HG03135 (cell line): ENCODE data around the gene MAPK8.

Source experiments
- ATAC-seq: cut with Tn5 transposase; IDR thresholded peaks from one replicate; pipeline ENCODE4 v1.9.1; 2021; ENCODE audit warnings: mild to moderate bottlenecking, moderate library complexity; ENCODE audit not compliant: unreplicated experiment

MAPK8 gene

GRCh38 chr10:48459270-48460150, 153.0 kb downstream of the MAPK8 start:
- ATAC-seq: no peak

GRCh38 chr10:48460182-48460581, 153.7 kb downstream of the MAPK8 start:
- ATAC-seq: no peak

DNA sequence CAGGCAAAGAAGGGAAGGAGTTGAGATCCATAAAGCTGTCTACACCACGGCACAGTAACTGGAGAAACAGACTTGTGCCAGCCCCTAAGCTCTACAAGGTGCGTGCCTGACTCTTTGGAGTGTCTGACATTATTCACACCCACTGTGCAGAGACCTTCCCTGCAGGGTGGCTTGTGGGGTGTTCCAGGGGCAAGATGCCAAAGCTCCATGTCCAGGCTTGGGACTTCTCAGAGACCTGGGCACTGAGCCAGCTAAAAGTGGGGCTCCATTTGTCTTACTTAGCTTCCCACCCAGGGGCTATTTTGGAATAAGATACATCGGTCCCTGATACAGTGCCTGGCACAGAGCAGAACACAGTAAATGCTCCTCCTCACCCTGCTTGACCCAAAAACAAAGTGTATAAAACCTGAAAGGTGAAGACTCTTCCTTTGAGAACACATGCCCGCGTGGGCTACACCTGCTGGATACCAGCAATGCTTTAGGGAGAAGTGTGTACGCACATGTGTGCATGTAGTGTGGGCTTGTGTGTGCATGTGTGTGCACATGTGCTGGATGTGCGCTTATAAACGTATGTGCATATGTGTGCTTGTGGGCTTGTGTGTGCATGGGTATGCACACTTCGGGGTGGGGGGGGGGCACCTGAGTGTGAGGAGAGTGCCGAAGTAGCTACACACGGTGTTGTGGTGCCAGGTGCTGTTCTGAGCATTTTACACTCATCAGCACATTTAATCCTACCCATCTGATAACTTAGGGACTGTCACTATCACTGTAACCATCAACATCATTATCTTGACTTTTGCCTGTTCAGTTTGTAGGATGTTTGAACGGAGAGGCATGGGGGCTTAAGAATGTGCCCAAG, 155.4 kb downstream of the MAPK8 start:
- no peak for ATAC-seq

DNA sequence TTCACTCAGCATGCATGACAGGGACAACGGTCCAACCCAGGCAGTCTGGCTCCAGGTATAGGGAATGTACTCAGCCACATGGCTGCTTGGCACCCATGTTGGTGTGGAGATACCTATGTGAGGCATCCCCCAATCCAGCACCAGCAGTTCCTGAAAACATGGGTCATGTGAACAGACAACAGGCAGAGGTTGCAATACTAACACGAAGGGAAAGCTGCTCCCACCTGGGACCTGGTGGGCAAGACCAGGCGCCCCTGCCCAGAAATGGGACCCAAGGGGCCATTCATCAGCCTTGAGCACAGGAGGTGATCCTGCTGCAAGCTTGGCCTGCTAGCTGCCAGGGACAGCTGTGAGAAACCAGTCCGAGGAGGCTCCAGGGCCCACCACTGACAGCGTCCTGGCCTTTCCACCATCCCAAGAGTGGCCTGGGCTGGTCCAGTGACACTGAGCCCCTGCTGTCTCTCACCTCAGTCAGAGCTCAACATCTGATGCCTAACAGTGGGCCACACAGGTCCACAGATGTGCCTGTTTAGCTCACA, 156.1 kb downstream of the MAPK8 start:
- ATAC-seq: no peak

GRCh38 chr10:48463318-48464003, 157.0 kb downstream of the MAPK8 start:
- ATAC-seq: no peak

DNA sequence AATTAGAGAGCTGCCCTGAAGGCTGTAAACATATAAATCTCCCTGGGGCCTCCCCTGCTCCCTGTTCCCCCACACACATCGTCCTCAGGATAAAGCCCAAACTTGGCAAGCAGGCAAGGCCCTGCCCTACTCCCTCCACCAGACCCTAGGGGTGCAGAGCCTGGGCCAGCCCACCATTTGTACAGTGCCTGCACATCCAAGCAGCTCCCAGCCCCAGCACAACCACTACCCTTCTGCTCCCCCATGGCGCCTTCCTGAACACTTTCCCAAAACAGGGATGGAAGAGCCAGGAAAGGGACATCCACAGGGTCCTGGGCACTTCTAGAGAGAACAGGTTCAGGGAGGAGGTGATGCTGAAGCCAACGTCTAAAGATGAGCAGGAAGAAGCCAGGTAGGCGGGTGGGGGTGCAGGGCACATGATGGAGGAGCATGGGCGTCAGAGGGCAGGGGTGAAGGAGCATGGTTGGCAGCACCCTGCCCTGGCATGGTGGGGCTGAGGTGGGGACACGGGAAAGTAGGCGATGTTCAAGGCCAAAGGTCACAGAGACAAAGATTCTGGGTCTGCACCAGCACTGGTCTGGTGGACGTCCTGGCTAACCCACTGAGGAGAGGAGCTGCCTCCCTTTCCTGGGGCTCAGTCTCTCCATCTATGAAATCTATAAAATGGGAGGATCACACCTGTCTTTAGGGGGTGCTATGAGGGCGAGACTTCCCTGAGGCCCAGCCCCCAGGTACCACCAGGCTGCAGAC, 157.8 kb downstream of the MAPK8 start:
- ATAC-seq: no peak

- ATAC-seq: no peak
Observed at GRCh38 chr10:48464871-48465736, 158.6 kb downstream of the MAPK8 start.

DNA sequence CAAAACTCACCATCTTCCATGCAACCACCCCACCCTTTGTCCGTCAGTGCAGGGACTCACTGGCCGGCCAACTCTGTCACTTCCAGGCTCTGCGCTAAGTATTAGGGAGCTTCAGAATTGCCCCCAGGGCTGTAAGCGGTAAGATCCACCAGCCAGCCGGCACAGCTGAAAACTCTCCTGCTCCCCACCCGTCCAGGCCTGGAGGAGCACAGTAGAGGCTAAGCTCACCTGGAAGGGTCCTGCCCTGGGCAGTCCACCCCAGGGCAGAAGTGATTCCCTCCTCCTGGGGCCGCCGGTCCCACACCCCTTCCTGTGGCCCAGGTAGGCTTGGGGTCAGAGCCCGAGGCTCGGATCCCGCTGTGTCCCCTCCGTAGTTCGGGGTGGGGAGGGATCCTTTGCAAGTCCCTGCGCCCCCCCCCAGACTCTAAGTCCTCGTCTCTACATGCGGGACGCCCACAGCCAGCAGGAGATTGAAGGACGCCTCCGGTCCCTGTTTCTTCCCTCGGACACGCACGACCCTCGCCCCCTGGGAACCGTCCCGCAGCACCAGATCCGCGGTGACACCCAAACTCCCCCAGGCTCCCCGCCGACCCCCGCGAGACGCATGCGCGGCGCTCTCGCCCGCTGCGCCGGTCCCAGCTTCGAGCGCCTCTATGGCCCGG, 159.5 kb downstream of the MAPK8 start:
- ATAC-seq: no peak

DNA sequence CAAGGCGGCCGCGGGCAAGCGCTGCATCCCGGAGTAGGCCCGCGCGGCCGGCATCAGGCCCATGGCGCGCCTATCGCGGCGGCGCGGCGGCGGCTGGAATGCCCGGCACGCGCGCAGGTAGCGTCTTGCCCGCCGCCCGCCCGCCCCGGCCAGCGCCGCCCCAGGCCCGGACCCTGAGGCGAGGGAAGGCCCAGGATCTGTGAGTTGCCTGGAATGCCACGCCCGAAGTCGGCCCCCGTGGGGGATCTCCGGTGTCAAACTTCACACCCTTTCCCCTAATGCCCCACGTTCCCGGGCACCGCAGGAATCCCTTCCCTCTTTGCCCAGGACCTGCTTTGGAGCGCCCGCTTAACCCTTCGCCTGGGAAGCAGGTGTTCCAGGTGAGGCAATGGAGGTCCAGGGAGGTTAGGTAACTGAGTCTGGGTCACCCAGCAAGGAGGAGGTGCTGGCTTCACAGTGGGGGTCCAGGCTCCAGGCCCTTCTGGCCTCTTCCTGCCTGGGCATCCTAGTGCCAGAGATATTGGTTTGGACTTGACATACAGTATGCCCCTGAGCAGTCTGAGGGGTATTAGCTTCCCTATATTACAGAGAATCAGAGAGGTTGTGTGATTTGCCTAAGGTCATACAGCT, 160.2 kb downstream of the MAPK8 start:
- ATAC-seq: no peak

DNA sequence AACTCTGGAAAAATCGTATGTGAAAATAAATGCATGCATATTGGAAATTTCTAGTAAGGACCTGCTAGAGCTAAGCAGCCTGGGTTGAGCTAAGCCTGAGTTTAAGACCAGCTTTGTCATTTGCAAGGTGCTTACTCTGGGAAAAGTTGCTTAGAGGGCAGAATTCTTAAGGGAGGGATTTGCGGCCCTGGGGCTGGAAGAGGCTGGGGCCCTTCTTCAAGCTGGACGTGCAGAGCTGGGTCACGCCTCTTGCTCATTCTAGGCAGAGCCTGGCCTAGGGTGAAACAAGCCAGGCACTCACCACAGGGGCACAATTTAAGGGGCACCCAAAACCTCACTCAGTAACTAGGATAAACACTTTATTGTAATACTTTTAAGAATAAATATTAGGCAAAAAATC, 161.2 kb downstream of the MAPK8 start:
- ATAC-seq: no peak

DNA sequence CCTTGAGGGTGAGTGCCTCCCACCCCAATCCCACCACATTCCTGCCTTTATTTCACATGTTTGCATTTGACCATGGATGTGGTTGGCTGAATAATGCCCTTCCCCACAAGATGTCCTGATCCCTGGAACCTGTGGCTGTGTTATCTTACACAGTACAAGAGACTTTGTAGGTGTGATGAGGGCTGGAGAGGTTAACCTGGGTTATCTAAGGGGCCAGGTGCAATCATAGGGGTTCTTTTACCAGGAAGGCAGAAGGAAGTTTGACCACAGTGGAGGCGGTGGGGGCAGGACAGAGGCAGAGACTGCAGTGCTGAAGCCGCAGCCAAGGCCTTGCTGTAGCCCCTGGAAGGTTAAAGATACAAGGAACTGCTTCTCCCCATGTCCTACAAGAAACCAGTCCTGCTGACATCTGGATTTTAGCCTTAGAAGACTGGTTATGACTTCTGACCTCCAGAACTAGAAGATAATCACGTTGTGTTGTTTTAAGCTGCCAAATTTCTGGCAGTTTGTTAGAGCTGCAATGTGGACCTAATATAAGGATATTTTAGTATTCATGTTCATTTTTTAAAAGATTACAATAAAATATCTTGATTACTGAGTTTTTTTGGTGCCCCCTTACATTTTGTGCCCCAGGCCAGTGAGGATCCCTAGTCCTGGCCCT, 161.8 kb downstream of the MAPK8 start:
- no peak for ATAC-seq

- ATAC-seq: no peak
Observed at GRCh38 chr10:48468866-48469511, 162.5 kb downstream of the MAPK8 start.

DNA sequence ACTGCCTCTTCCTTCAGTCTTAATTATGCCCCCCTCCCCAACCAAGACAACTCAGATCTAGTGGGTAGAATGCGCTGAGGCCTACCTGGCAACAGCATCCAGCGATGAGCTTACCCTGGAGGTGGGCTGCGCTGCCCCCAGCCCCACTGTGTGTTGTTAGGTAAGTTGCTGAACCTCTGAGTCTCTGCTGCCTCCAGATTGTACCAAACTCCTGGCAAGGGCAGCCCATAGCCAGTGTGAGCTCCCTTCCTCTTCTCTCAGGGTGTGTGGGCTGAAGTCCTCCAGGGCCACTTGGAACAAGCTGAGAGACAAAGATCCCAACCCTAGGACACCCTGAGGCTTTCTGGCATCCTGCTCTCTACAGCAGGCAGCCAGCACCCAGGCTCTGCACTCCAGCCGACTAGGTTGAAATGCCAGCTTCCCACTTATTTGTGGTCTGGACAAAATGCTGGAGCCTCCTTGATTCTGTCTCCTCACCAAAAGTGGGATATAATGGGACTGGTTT, 163.1 kb downstream of the MAPK8 start:
- ATAC-seq: no peak

GRCh38 chr10:48470115-48470892, 163.8 kb downstream of the MAPK8 start:
- ATAC-seq: no peak

- ATAC-seq: no peak
Observed at GRCh38 chr10:48470893-48471805, 164.7 kb downstream of the MAPK8 start.
